ENCODE measurements around the gene ACBD3.

ACBD3 gene

GRCh38 chr1:226185141-226186036, 1.2 kb downstream of the ACBD3 start:
- ChIA-PET POLR2A (interaction anchor here (0.6 kb wide), 1 partner anchor 14 kb away, joined by 7 read pairs; no protein-coding TSS in a partner anchor), CTCF (interaction anchor here (0.8 to 6.0 kb wide), 6 partner anchors 8 to 59 kb away, joined by 3 to 44 read pairs (median 12); no protein-coding TSS in a partner anchor)
- 62% methylated on average over 9 of the region's 14 CpGs for WGBS (ENCODE audit: insufficient coverage)
- H3K36me3 ChIP-seq (ENCODE audit: control insufficient read depth in 4 of 4, insufficient read depth in 4 of 4, low read length in 3 of 4): peaks cover 0 to 7% (median 2%) of the 10 kb centered on the region in 4 experiments
- peak in 1 of 3 donors; percentile 19 for DNase-seq
- H3K9me3 ChIP-seq (ENCODE audit: control extremely low read depth in 1 of 5, control insufficient read depth in 4 of 5, insufficient read depth in 2 of 5, low read depth in 1 of 5, low read length in 4 of 5): no peaks in the 10 kb centered on the region
- peak overlapping the region; percentile 68 to 87 for H3K27ac ChIP-seq (ENCODE audit: insufficient read depth in 1 of 2, low read depth in 1 of 2, low read length in 2 of 2, poor library complexity in 1 of 2, severe bottlenecking in 2 of 2)
- peaks cover 17 to 37% (median 30%) of the 10 kb centered on the region in 4 experiments for H3K4me1 ChIP-seq (ENCODE audit: control extremely low read depth in 1 of 4, control insufficient read depth in 4 of 4, insufficient read depth in 4 of 4, low read length in 3 of 4)
- H3K27me3 ChIP-seq (replicated peaks in 2 of 5; ENCODE audit: control insufficient read depth in 4 of 5, insufficient read depth in 5 of 5, low read length in 4 of 5): no peaks in the 10 kb centered on the region
- H3K4me3 ChIP-seq (ENCODE audit: control insufficient read depth in 1 of 7, extremely low read depth in 1 of 7, insufficient read depth in 4 of 7, low read depth in 2 of 7, low read length in 6 of 7): peak overlapping the region; percentile 41 to 95 (median 93)

GRCh38 chr1:226181996-226182714, 4.4 kb downstream of the ACBD3 start:
- Histone ChIP-seq H3K27ac (ENCODE audit: insufficient read depth in 1 of 2, low read depth in 1 of 2, low read length in 2 of 2, poor library complexity in 1 of 2, severe bottlenecking in 2 of 2) (no peak overlapping the region), H3K4me3 (ENCODE audit: control insufficient read depth in 1 of 7, extremely low read depth in 1 of 7, insufficient read depth in 4 of 7, low read depth in 2 of 7, low read length in 6 of 7) (peak overlapping the region in 1 of 7 experiments; percentile 53)
- DNase-seq: peak; percentile 80 to 82 (median 80)

GRCh38 chr1:226176870-226177269, 9.7 kb downstream of the ACBD3 start:
- Histone ChIP-seq H3K9me3 (ENCODE audit: control extremely low read depth in 1 of 5, control insufficient read depth in 4 of 5, insufficient read depth in 2 of 5, low read depth in 1 of 5, low read length in 4 of 5) (no peaks in the 10 kb centered on the region), H3K4me3 (ENCODE audit: control insufficient read depth in 1 of 7, extremely low read depth in 1 of 7, insufficient read depth in 4 of 7, low read depth in 2 of 7, low read length in 6 of 7) (no peak overlapping the region), H3K27me3 (replicated peaks in 2 of 5; ENCODE audit: control insufficient read depth in 4 of 5, insufficient read depth in 5 of 5, low read length in 4 of 5) (no peaks in the 10 kb centered on the region), H3K36me3 (ENCODE audit: control insufficient read depth in 4 of 4, insufficient read depth in 4 of 4, low read length in 3 of 4) (peaks cover 2 to 13% (median 9%) of the 10 kb centered on the region in 4 experiments), H3K27ac (ENCODE audit: insufficient read depth in 1 of 2, low read depth in 1 of 2, low read length in 2 of 2, poor library complexity in 1 of 2, severe bottlenecking in 2 of 2) (no peak overlapping the region), H3K4me1 (ENCODE audit: control extremely low read depth in 1 of 4, control insufficient read depth in 4 of 4, insufficient read depth in 4 of 4, low read length in 3 of 4) (peaks cover 0 to 4% (median 2%) of the 10 kb centered on the region in 4 experiments)
- WGBS (ENCODE audit: insufficient coverage): 100% methylated on average over 1 of the region's 8 CpGs
- CTCF ChIA-PET: no interaction called here
- no peak for DNase-seq
- POLR2A ChIA-PET: interaction anchor here (0.6 kb wide), 1 partner anchor 156 kb away, joined by 3 read pairs; no protein-coding TSS in a partner anchor

More at GRCh38 chr1:226181996-226182714, 4.4 kb downstream of the ACBD3 start:
- H3K36me3 ChIP-seq (ENCODE audit: control insufficient read depth in 4 of 4, insufficient read depth in 4 of 4, low read length in 3 of 4): peaks cover 0 to 7% (median 2%) of the 10 kb centered on the region in 4 experiments
- peaks cover 14 to 33% (median 28%) of the 10 kb centered on the region in 4 experiments for H3K4me1 ChIP-seq (ENCODE audit: control extremely low read depth in 1 of 4, control insufficient read depth in 4 of 4, insufficient read depth in 4 of 4, low read length in 3 of 4)
- ChIA-PET CTCF (interaction anchor here (0.6 to 6.0 kb wide), 14 partner anchors 9 to 128 kb away, joined by 3 to 44 read pairs (median 4); no protein-coding TSS in a partner anchor), POLR2A (interaction anchor here (0.9 kb wide), 1 partner anchor 120 kb away, joined by 5 read pairs; the partner anchor contains the start of gene H3-3A)
- H3K27me3 ChIP-seq (replicated peaks in 2 of 5; ENCODE audit: control insufficient read depth in 4 of 5, insufficient read depth in 5 of 5, low read length in 4 of 5): no peaks in the 10 kb centered on the region
- no peaks in the 10 kb centered on the region for H3K9me3 ChIP-seq (ENCODE audit: control extremely low read depth in 1 of 5, control insufficient read depth in 4 of 5, insufficient read depth in 2 of 5, low read depth in 1 of 5, low read length in 4 of 5)
- WGBS (ENCODE audit: insufficient coverage): 74% methylated on average over 3 of the region's 14 CpGs

GRCh38 chr1:226172589-226172988, 14.0 kb downstream of the ACBD3 start:
- ChIA-PET POLR2A (no interaction called here), CTCF (interaction anchor here (1.2 to 1.4 kb wide), 4 partner anchors 10 to 47 kb away, joined by 3 to 4 read pairs (median 4); no protein-coding TSS in a partner anchor)
- H3K4me3 ChIP-seq (ENCODE audit: control insufficient read depth in 1 of 7, extremely low read depth in 1 of 7, insufficient read depth in 4 of 7, low read depth in 2 of 7, low read length in 6 of 7): no peak overlapping the region
- no peaks in the 10 kb centered on the region for H3K9me3 ChIP-seq (ENCODE audit: control extremely low read depth in 1 of 5, control insufficient read depth in 4 of 5, insufficient read depth in 2 of 5, low read depth in 1 of 5, low read length in 4 of 5)
- H3K36me3 ChIP-seq (ENCODE audit: control insufficient read depth in 4 of 4, insufficient read depth in 4 of 4, low read length in 3 of 4): peaks cover 4 to 16% (median 6%) of the 10 kb centered on the region in 4 experiments
- no peaks in the 10 kb centered on the region for H3K27me3 ChIP-seq (replicated peaks in 2 of 5; ENCODE audit: control insufficient read depth in 4 of 5, insufficient read depth in 5 of 5, low read length in 4 of 5)
- no peak overlapping the region for H3K27ac ChIP-seq (ENCODE audit: insufficient read depth in 1 of 2, low read depth in 1 of 2, low read length in 2 of 2, poor library complexity in 1 of 2, severe bottlenecking in 2 of 2)
- 100% methylated on average over 3 of the region's 5 CpGs for WGBS (ENCODE audit: insufficient coverage)
- peaks cover 0 to 4% (median 0%) of the 10 kb centered on the region in 4 experiments for H3K4me1 ChIP-seq (ENCODE audit: control extremely low read depth in 1 of 4, control insufficient read depth in 4 of 4, insufficient read depth in 4 of 4, low read length in 3 of 4)
- DNase-seq: no peak

- Histone ChIP-seq H3K9me3 (ENCODE audit: control extremely low read depth in 1 of 5, control insufficient read depth in 4 of 5, insufficient read depth in 2 of 5, low read depth in 1 of 5, low read length in 4 of 5) (no peaks in the 10 kb centered on the region), H3K36me3 (ENCODE audit: control insufficient read depth in 4 of 4, insufficient read depth in 4 of 4, low read length in 3 of 4) (peaks cover 4 to 40% (median 22%) of the 10 kb centered on the region in 4 experiments), H3K27me3 (replicated peaks in 2 of 5; ENCODE audit: control insufficient read depth in 4 of 5, insufficient read depth in 5 of 5, low read length in 4 of 5) (no peaks in the 10 kb centered on the region), H3K4me1 (ENCODE audit: control extremely low read depth in 1 of 4, control insufficient read depth in 4 of 4, insufficient read depth in 4 of 4, low read length in 3 of 4) (no peaks in the 10 kb centered on the region), H3K4me3 (ENCODE audit: control insufficient read depth in 1 of 7, extremely low read depth in 1 of 7, insufficient read depth in 4 of 7, low read depth in 2 of 7, low read length in 6 of 7) (no peak overlapping the region), H3K27ac (ENCODE audit: insufficient read depth in 1 of 2, low read depth in 1 of 2, low read length in 2 of 2, poor library complexity in 1 of 2, severe bottlenecking in 2 of 2) (no peak overlapping the region)
- WGBS (ENCODE audit: insufficient coverage): 100% methylated on average over 6 of the region's 9 CpGs
- DNase-seq: no peak
- ChIA-PET POLR2A (interaction anchor here (0.7 kb wide), 1 partner anchor 289 kb away, joined by 5 read pairs; no protein-coding TSS in a partner anchor), CTCF (interaction anchor here (1.0 to 6.3 kb wide), 5 partner anchors 9 to 41 kb away, joined by 3 to 38 read pairs (median 7); no protein-coding TSS in a partner anchor)
These were observed 20.2 kb downstream of the ACBD3 start for GRCh38 chr1:226166341-226166740.

GRCh38 chr1:226164154-226164553, 22.4 kb downstream of the ACBD3 start:
- Histone ChIP-seq H3K36me3 (ENCODE audit: control insufficient read depth in 4 of 4, insufficient read depth in 4 of 4, low read length in 3 of 4) (peaks cover 5 to 52% (median 39%) of the 10 kb centered on the region in 4 experiments), H3K27me3 (replicated peaks in 2 of 5; ENCODE audit: control insufficient read depth in 4 of 5, insufficient read depth in 5 of 5, low read length in 4 of 5) (no peaks in the 10 kb centered on the region), H3K27ac (ENCODE audit: insufficient read depth in 1 of 2, low read depth in 1 of 2, low read length in 2 of 2, poor library complexity in 1 of 2, severe bottlenecking in 2 of 2) (no peak overlapping the region), H3K4me1 (ENCODE audit: control extremely low read depth in 1 of 4, control insufficient read depth in 4 of 4, insufficient read depth in 4 of 4, low read length in 3 of 4) (no peaks in the 10 kb centered on the region), H3K9me3 (ENCODE audit: control extremely low read depth in 1 of 5, control insufficient read depth in 4 of 5, insufficient read depth in 2 of 5, low read depth in 1 of 5, low read length in 4 of 5) (no peaks in the 10 kb centered on the region), H3K4me3 (ENCODE audit: control insufficient read depth in 1 of 7, extremely low read depth in 1 of 7, insufficient read depth in 4 of 7, low read depth in 2 of 7, low read length in 6 of 7) (no peak overlapping the region)
- POLR2A ChIA-PET: no interaction called here
- no peak for DNase-seq
- WGBS (ENCODE audit: insufficient coverage): 100% methylated on average over 1 of the region's 1 CpG
- CTCF ChIA-PET: interaction anchor here (2.0 to 6.3 kb wide), 3 partner anchors 11 to 39 kb away, joined by 7 to 38 read pairs (median 24); no protein-coding TSS in a partner anchor

Data from common myeloid progenitor, CD34-positive (primary cell).